SHP77 treated with DMSO at 0.1 percent for 48 hours (cell line): ENCODE results near the gene AZU1.

ENCODE experiments used
- DNase-seq: peaks from one replicate; lab custom pipeline; 2025; lab: John Stamatoyannopoulos, UW

The AZU1 gene

DNA sequence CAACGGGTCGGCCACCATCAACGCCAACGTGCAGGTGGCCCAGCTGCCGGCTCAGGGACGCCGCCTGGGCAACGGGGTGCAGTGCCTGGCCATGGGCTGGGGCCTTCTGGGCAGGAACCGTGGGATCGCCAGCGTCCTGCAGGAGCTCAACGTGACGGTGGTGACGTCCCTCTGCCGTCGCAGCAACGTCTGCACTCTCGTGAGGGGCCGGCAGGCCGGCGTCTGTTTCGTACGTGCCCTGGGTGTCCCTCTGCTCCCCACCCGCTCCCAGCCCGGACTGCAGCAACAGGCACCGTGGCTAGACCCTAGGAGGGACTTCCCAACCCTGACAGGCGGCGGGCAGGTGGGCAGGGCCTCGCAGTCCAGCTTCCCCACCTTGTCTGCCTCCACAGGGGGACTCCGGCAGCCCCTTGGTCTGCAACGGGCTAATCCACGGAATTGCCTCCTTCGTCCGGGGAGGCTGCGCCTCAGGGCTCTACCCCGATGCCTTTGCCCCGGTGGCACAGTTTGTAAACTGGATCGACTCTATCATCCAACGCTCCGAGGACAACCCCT, 28.0 kb downstream of the AZU1 start:
- no peak for DNase-seq

DNA sequence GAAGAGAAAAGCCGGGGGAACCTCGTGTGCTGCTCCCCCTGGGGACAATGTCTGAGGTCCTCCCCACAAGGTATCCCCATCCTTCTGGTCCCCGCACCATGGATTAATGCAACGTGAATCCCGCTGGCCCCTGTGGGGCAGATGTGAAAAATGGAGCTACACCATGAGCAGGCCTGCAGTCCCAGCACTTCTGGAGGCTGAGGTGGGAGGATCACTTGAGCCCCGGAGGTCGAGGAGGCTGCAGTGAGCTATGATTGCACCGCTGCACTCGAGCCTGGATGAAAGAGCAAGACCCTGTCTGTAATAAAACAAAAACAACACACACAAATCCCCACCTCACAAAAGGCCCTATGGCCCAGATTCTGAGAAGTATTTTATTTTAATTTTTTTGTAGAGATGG, 30.6 kb downstream of the AZU1 start:
- DNase-seq = no peak

DNA sequence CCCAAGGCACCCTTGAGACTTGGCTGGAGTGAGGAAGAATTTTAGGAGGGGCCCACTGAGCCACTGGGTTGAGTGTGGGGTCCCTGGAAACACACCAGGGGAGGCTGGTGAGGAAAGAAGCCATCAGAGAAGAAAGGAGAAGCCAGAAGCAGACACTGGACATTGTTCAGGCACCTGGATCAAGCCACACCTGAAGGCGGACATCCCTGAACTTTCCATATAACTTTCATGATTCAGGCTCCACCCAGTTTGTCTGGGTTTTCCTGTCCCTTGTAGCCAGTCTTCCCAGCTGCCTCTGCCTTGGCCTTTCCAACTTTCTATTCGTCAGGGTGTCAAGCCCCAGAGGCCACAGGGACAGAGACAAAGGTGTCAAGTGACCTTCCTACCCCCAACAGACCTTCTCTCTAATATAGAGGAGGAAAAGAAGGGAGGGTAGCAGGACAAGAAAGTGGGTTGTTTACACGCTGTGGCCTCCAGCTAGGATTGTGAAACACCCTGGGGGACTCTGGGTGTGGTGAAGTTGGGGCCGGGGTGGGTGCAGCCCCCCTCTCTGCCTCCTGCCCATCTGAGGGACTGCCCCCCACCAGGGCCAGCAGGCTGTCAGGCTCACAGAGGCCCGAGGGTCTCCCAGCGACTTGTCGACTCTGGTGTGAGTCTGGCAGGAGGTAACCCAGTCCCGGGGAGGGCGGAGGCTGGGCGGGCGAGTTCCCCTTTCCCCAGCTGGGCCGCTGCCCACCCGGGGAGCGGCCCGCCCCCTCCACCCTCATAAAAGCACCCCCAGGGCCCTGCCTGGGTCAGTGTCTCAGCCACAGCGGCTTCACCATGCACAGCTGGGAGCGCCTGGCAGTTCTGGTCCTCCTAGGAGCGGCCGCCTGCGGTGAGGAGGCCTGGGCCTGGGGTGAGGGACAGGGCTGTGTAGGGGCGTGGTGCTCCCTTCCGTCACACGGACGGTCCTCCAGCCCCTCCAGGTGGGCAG, 31.5 kb downstream of the AZU1 start, which contains the start of gene CFD:
Gene CFD, plus strand, starts transcription at position 797 of the 976 bp plus-strand sequence. Its CDS starts 26 bp downstream, at position 823.
- no peak for DNase-seq

DNA sequence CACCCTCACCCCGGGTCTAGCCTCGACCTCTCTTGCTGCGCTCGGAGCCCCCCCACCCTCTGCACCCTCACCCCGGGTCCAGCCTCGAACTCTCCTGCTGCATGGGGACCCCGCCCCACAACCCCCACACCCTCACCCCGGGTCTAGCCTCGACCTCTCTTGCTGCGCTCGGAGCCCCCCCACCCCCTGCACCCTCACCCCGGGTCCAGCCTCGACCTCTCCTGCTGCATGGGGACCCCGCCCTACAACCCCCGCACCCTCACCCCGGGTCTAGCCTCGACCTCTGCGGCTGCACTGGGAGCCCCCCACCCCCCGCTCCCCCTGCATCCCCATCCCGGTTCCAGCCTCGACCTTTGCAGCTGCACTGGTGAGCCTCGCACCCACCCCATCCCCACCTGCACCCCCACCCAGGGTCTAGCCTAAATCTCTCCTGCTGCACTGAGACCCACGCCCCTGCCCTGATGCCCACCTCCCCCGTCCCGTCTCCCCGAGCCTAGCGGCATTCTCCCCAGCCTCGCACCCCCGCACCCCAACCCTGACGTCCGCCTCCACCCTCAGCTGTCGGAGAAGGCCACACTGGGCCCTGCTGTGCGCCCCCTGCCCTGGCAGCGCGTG, 33.6 kb downstream of the AZU1 start:
- DNase-seq = no peak

DNA sequence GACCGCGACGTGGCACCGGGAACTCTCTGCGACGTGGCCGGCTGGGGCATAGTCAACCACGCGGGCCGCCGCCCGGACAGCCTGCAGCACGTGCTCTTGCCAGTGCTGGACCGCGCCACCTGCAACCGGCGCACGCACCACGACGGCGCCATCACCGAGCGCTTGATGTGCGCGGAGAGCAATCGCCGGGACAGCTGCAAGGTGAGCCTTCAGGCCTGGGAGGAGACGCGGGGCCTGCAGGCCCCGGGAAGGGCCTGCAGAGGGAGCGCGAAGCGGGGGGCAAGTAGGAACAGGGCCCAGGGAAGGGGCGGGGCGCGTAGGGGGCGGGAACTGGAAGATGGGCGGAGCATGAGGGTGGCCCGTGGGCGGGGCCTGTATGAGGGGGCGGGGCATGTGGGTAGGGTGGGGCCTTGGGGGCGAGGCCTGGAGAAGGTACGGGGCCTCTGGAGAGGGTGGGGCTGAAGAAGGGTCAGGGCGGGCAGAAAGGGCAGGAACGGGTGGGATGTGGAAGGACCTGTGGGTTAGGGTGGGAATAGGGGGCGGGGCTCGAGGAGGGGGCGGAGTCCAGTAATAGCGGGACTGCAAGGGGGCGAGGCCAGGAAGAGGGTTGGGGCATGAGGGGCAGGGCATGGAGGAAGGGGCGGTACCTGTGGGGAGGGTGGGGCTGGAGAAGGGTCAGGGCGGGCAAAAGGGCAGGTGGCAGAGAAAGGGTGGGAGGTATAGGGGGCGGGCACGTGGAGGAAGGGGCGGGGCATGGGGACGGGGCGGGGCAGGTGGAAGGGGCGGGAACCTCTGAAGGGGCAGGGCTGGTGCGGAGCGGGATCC, 34.3 kb downstream of the AZU1 start:
- peak; percentile 63 for DNase-seq

DNA sequence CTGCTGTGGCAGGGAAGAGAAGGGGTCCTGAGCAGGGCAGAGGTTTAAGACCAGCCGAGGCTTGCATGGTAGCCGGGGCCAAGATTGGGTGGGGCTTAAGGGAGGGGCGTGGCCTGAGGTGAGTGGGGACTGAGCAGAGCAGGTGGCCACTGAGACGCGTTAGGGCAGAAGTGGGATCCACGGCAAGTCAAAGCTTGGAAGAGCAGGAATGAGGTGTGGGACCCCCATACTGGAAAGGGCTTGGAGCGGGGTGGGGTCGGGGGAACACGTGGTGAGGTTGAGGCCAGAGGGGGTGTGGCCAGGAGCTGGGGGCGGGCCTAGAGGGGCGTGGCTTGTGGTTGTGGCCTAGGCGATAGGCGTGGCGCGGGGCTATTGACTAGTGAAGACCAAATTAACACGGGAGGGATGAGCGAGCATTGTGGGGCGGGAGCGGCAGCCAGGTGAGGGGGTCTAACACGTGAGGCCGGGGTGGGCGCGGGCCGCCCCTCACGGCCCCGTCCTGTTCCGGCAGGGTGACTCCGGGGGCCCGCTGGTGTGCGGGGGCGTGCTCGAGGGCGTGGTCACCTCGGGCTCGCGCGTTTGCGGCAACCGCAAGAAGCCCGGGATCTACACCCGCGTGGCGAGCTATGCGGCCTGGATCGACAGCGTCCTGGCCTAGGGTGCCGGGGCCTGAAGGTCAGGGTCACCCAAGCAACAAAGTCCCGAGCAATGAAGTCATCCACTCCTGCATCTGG, 35.1 kb downstream of the AZU1 start:
- no peak for DNase-seq

DNA sequence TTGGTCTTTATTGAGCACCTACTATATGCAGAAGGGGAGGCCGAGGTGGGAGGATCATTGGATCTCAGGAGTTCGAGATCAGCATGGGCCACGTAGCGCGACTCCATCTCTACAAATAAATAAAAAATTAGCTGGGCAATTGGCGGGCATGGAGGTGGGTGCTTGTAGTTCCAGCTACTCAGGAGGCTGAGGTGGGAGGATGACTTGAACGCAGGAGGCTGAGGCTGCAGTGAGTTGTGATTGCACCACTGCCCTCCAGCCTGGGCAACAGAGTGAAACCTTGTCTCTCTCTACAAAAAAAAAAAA, 35.6 kb downstream of the AZU1 start:
- no peak for DNase-seq

DNA sequence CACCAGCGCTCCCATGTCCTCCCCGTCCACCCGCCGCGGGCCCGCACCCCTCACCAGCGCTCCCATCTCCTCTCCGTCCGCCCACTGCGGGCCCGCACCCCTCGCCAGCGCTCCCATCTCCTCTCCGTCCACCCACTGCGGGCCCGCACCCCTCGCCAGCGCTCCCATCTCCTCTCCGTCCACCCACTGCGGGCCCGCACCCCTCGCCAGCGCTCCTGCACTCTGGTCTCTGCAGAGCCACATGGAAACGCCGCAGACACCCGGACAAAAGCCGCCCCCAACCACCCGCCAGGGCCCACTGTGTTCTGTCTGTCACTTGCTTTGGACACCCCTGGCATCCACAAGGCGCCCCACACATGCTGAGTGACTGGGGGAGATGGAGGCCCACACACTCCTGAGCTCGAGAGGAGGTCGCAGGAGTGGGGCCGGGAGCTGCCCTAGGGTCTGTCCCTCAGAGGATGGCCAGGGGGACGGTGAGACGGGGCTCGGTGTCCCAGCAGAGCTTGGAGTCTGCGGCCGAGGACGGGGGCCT, 39.2 kb downstream of the AZU1 start:
- DNase-seq = no peak

DNA sequence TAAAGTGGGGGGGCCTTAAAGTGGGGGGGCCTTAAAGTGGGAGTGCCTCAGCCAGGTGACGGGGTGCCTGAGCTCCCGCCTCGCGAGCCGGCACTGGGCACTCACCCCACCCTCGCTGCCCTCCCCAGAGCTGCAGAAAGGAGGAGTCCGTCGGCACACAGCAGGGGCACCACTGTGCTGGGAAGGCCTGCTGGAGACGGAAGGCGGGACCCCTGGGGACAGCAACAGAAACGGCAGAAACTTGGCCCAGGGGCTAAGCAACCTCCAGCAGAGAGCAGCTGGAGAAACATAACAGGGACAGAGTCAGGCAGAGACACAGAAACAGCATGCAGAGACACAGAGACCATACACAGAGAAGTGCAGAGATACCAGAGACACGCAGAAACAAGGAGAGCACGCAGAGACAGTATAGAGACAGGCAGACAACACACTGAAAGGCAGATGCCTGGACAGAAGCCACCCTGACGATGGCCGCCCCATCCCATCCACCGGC, 39.7 kb downstream of the AZU1 start:
- DNase-seq = no peak

DNA sequence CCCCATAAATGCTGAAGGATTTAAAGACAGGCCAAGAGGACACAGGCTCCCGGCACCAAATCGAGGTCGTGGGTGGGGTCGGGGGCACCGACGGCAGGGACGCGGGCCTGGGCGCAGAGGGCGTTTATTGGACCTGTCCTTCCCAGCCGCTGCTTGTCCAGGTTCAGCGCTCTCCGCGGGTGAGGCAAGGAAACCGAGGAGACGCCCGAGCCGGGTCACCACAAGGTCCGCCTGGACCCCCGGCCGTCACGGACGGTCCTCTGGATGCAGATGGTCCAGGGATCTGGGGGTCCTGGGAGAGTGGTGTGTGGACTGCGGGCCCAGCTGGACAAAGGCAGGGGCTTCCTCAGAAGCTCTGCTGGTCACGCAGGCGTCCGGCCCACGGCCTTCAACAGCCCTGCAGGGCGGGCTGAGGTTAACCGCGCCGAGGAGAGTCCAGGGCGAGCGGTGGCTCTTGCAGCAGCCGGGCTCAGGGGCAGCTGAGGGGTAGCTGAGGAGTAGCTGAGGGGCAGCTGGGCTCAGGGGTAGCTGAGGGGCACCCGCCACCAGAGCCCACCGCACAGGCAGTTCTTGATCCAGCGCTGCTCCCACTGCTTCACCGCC, 40.3 kb downstream of the AZU1 start:
- no peak for DNase-seq

DNA sequence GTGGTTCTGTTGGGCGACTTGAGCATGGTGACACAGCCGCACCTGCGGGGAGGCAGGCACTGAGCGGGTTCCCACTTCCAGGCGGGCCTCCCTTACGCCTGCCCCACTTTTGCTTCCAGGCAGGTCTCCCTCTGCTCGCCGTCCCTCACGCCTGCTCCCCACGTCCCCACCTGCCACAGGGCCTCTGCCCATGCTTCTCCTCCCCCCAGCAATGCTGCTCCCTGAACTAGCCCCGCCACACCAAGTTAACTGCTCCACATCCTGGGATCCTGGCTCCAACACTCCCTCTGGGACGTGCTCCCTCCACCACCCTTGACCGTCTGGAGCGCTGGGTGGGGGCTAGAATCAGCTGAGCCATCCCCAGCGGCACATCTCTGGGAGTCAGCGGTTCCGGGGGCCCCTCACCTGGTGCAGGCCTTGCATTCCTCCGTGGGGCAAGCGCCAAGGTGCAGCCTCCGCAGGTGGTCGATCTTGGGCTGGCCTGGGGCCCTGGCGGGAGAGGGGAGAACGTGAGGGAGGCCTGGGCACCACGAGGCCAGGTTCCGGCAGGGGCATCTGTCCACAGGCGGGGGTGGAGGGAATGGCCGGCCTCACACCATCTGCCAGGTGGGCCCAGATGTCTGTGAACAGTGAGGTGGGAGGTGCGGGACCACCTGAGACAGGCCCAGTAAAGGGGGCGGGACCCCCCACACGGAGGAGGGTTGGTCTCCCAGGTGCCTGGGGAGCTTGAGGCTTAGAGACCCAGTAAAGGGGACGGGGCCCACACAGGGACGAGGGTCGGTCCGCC, 41.0 kb downstream of the AZU1 start:
- DNase-seq = no peak

DNA sequence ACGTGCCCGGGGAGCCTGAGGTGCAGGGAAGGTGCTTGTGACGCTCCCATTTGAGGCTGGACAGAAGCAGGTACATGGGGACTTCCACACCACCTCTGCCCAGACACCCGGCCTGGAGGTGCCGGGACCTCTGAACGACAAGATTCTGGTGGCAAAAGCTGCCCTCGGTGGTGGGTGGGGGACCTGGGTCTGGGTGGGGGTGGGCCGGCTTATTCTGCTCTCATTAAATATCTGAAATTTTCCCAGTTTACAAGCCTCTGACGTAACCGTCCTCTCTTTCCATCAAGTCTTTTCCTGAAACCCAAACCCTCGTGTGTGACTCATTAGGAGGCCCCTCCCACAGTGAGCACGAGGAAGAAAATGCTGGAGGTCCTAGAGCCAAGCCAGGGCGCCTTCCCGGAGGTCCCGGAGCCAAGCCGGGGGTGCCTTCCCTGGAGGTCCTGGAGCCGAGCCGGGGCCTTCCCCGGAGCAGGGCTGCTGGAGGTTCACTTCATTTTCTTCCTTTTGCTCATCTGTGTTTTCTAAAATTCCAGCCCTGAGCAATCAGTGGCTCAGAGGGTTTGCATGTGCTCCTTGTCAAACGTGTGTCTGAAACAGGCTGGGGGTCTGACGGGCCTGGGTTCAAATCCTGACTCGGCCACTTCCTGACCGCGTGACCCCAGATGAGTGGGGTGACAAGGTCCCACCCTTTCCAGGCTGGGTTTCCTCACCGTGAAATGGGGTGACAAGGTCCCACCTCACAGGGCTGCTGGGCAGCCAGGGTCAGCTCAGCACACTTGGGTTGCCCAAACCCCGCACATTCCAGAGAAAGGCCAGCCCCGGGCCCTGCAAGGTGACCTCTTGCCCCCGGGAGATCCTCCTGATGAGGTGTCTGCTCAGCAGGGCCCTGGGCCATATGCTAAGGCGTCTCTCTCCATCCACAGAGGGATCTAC, 41.9 kb downstream of the AZU1 start:
- no peak for DNase-seq

DNA sequence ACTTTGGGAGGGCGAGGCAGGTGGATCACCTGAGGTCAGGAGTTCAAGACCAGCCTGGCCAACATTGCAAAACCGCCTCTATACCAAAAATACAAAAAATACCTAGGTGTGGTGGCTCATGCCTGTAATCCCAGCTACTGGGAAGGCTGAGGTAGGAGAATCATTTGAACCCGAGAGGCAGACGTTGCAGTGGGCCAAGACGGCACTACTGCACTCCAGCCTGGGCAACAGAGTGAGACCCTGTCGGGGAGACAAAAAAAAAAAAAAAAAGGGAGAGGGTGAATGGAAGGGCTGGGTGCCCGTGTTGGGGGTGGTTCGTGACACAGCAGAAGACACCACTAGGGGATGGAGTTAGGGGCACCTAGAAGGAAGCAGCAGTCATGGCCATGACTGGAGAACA, 42.7 kb downstream of the AZU1 start:
- DNase-seq = no peak

DNA sequence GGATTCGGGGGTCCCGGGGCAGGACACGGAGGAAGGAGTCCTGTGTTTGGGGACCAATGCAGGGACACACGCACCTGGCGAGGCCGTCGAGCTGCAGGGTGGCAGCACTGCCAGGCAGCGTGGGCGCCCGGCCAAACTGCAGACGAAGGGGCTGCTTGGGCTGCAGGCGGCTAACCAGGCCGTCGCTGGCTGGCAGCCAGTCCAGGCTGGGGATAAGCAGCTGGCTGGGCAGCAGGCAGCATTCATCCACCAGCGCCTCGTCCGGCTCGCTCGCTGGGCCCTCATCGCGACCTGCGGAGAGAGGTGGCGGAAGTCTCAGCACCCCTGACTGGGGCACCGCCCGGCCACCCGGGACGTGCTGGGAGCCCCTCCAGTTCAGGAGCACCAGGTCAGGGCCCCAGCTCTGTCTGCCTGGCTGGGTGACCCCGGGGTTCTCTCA, 43.3 kb downstream of the AZU1 start:
- DNase-seq = peak; percentile 80

DNA sequence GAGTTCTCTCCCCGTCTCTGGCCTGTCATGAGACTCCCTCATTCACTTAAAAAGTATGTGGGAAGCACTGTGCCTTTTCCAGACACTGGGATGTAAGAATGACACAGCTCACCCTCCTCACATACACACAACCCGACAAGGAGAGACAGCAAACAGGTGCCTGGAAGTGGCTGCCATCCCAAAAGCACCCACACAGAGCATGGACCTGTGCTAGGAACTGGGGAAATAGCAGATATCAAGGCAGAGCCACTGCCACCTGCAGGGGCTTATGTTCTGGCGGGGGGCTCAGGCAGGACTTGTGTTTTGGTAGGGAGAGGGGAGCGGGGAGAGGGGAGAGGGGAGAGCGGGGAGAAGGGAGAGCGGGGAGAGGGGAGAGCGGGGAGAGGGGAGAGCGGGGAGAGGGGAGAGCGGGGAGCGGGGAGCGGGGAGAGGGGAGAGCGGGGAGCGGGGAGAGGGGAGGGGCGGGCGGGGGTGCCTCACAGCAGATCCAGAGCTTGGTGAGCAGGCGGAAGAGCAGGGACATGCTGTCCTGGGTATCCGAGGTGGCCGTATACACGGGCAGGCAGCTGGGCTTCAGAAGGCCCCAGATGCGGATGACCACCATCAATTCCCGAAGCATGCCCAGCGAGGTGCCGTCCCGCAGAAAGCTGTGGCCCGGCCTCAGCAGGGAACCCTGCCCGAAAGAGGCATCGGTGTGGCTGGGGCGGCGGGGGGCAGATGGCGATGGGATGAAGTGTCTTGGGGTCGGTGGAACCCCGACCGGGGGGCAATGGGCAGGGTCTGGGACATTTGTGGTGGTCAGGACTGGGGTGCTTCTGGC, 44.0 kb downstream of the AZU1 start:
- DNase-seq = no peak

DNA sequence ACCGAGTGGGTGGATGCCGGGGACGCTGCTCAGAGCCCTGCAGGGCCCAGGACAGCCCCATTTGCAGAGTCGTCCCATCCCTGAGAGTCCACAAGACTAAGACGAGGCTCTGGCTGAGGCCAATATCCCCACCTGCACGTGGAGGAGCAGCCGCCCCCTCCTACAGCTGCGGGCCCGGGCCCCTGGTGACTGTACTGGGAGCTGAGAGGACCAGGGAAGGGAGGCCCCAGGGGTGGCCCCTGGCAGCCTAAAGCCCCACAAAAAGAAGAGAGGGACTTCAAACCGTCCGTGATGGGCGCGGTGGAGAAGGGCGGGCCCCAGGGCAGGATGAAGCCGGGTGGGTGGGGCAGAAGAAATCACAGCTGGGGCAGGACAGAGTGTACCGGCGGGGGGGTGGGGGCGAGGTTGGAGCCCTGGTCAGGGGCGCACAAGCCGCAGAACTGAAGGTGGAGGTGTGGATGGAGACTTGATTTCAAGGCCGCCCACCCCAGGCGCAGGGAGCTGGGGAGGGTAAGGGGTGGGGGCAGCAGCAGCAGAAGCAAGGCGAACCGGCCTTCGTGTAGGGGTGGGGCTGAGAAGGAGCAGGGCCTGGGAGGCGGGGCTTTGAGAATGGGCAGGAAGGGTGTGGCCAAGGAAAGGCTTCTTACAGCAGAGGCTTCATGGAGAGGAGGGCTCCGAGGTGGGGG, 44.8 kb downstream of the AZU1 start:
- DNase-seq = no peak

DNA sequence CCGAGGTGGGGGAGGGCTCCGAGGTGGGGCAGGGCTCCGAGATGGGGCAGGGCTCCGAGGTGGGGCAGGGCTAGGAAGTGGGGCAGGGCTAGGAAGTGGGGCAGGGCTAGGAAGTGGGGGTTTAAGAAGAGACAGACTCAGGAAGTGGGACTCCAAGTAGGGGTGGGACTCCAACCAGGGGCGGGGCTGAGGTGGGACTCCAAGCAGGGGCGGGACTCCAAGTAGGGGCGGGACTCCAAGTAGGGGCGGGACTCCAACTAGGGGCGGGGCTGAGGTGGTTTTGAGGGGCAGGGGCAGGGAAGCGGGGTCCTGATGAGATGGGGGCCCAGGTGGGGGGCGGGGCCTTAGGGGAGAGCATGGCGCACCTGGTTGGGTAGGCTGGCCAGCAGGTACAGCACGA, 45.4 kb downstream of the AZU1 start:
- DNase-seq = no peak
